Astrocyte (in vitro differentiated cells and primary cell): ENCODE data around the gene WHRN.

Source experiments
- CTCF ChIP-seq: IDR thresholded peaks from 2 replicates; pipeline ENCODE4 v1.5.1; 2011; ENCODE audit warnings: low read depth, mild to moderate bottlenecking, inconsistent platforms, low read length, moderate library complexity; ENCODE audit not compliant: insufficient read depth
- EZH2 ChIP-seq: IDR thresholded peaks from 2 replicates; pipeline ENCODE4 v1.6.1; 2012; ENCODE audit warnings: mild to moderate bottlenecking, low read length, inconsistent platforms; ENCODE audit not compliant: insufficient read depth

GRCh38 chr9:114538241-114538640 lies 33.0 kb upstream of the WHRN start:
- TF ChIP-seq CTCF (peak; percentile 4), EZH2 (no peak)
